Prostate gland (tissue), 2 donors: ENCODE measurements around the gene CCBE1. TPM values are rescaled to one million over a fixed set of nuclear protein-coding genes. Genes with fewer than 3 reads are reported as not detected.

Experiments used
- DNase-seq: peaks from one replicate; pipeline ENCODE4 v3.0.0-alpha.2; 2019; ENCODE audit warnings: low spot score
- H3K27ac ChIP-seq, 2 donors: fragments of 200-600 bp; sonication (generic); 2 replicates each; pipeline ENCODE4 v1.5.1; 2017 to 2019
- H3K27me3 ChIP-seq: fragments of 200-600 bp; sonication (generic); replicated peaks from 2 replicates; pipeline ENCODE4 v1.5.1; 2019; ENCODE audit not compliant: insufficient read depth
- H3K36me3 ChIP-seq, 2 donors: fragments of 200-600 bp; sonication (generic); 1 replicate in 1 of 2; 2 replicates in 1 of 2; pipeline versions ENCODE4 v1.5.1 to v1.8.1; 2017 to 2019
- H3K4me1 ChIP-seq: fragments of 200-600 bp; sonication (generic); replicated peaks from 2 replicates; pipeline ENCODE4 v1.5.1; 2019
- H3K4me3 ChIP-seq, 2 donors: fragments of 200-600 bp; sonication (generic); 2 replicates each; pipeline ENCODE4 v1.5.1; 2017 to 2019
- H3K9me3 ChIP-seq: fragments of 200-600 bp; sonication (generic); 2 replicates; pipeline ENCODE4 v1.5.1; 2017
- CTCF ChIP-seq, 4 experiments: fragments of 200-600 bp in 2 of 4; fragments of 450-650 bp in 2 of 4; sonication (generic) in 2 of 4; IDR thresholded peaks; 1 replicate in 3 of 4; 2 replicates in 1 of 4; pipeline ENCODE4 v1.5.1; 2016 to 2019; ENCODE audit warnings: antibody characterized with exemption in 4 of 4, mild to moderate bottlenecking in 2 of 4, moderate library complexity in 2 of 4
- POLR2A ChIP-seq: fragments of 450-650 bp; IDR thresholded peaks from one replicate; pipeline ENCODE4 v1.6.1; 2016; ENCODE audit warnings: antibody characterized with exemption, mild to moderate bottlenecking
- POLR2AphosphoS5 ChIP-seq: sonication (generic); formaldehyde crosslinking; IDR thresholded peaks from one replicate; pipeline ENCODE4 v1.6.1; 2017; ENCODE audit warnings: antibody characterized with exemption
- WGBS: methylation state at CpG from one replicate; pipeline ENCODE4 v1.1.5; 2018; 5-methylcytosine and 5-hydroxymethylcytosine counted together
- intact Hi-C: fragments of 100-400 bp; cut with DNase I; formaldehyde crosslinking; loops from one replicate; pipeline ENCODE4 v1.14.2; 2022
- total RNA-seq, 2 donors: library from RNA; depleted of rRNA; stranded (reverse); fragments of >200 nt; gene quantifications; one replicate each; pipeline ENCODE4 v1.1.0, GENCODE V29; 2016

Gene CCBE1
- total RNA-seq, 2 donors from 2014 or later, result 1.8 to 2.0 TPM

- Histone ChIP-seq H3K27ac (no peak overlapping the region), H3K36me3 (no peaks in the 10 kb centered on the region), H3K4me1 (no peaks in the 10 kb centered on the region), H3K27me3 (no peaks in the 10 kb centered on the region), H3K4me3 (no peak overlapping the region), H3K9me3 (no peaks in the 10 kb centered on the region)
- no peak for TF ChIP-seq CTCF (IDR thresholded peaks at IDR 0.05)
- no peak for TF ChIP-seq POLR2A
- TF ChIP-seq POLR2AphosphoS5, result peak; percentile 17
- 21% methylated on average over 1 of the region's 1 CpG for WGBS
- no peak for DNase-seq
- intact Hi-C loops, result loop anchor here (10.0 kb wide), 1 partner anchor 108 kb away; no protein-coding TSS in a partner anchor
Measured at GRCh38 chr18:59612381-59612780, 84.8 kb downstream of the CCBE1 start.

- DNase-seq, result no peak
- no peak overlapping the region for H3K27ac ChIP-seq
- H3K4me3 ChIP-seq, result no peak overlapping the region
- TF ChIP-seq POLR2A (no peak), POLR2AphosphoS5 (no peak)
- H3K4me1 ChIP-seq, result no peaks in the 10 kb centered on the region
- H3K27me3 ChIP-seq, result no peaks in the 10 kb centered on the region
- WGBS, result 91% methylated on average over 5 of the region's 5 CpGs
- intact Hi-C loops, result loop anchor here (10.0 kb wide), 1 partner anchor 106 kb away; no protein-coding TSS in a partner anchor
- no peaks in the 10 kb centered on the region for H3K36me3 ChIP-seq
- H3K9me3 ChIP-seq, result no peaks in the 10 kb centered on the region
Measured at GRCh38 chr18:59610546-59611140, 86.6 kb downstream of the CCBE1 start.

GRCh38 chr18:59609654-59610053 is 87.6 kb downstream of the CCBE1 start:
- Histone ChIP-seq H3K4me3 (no peak overlapping the region), H3K9me3 (no peaks in the 10 kb centered on the region), H3K36me3 (no peaks in the 10 kb centered on the region), H3K27ac (no peak overlapping the region), H3K4me1 (no peaks in the 10 kb centered on the region), H3K27me3 (no peaks in the 10 kb centered on the region)
- DNase-seq, result no peak
- TF ChIP-seq POLR2A (no peak), CTCF (IDR thresholded peaks at IDR 0.05) (no peak), POLR2AphosphoS5 (no peak)
- intact Hi-C loops, result loop anchor here (10.0 kb wide), 1 partner anchor 105 kb away; no protein-coding TSS in a partner anchor

GRCh38 chr18:59607471-59607870 is 89.8 kb downstream of the CCBE1 start:
- H3K4me3 ChIP-seq, result no peak overlapping the region
- TF ChIP-seq POLR2AphosphoS5 (no peak), POLR2A (no peak), CTCF (IDR thresholded peaks at IDR 0.05) (no peak)
- H3K27me3 ChIP-seq, result no peaks in the 10 kb centered on the region
- intact Hi-C loops, result no loop called here
- WGBS, result 95% methylated on average over 7 of the region's 7 CpGs
- no peaks in the 10 kb centered on the region for H3K36me3 ChIP-seq
- H3K27ac ChIP-seq, result no peak overlapping the region
- no peaks in the 10 kb centered on the region for H3K9me3 ChIP-seq
- no peak for DNase-seq
- H3K4me1 ChIP-seq, result no peaks in the 10 kb centered on the region

- Histone ChIP-seq H3K36me3 (no peaks in the 10 kb centered on the region), H3K27ac (no peak overlapping the region), H3K4me1 (no peaks in the 10 kb centered on the region), H3K4me3 (no peak overlapping the region), H3K27me3 (no peaks in the 10 kb centered on the region), H3K9me3 (no peaks in the 10 kb centered on the region)
- 61% methylated on average over 1 of the region's 1 CpG for WGBS
- intact Hi-C loops, result no loop called here
- DNase-seq, result no peak
- TF ChIP-seq POLR2AphosphoS5 (no peak), POLR2A (no peak), CTCF (IDR thresholded peaks at IDR 0.05) (no peak)
Measured at GRCh38 chr18:59607078-59607379, 90.2 kb downstream of the CCBE1 start.
